ENCODE measurements around the gene MMP21.

- no peak for TF ChIP-seq CTCF (IDR thresholded peaks at IDR 0.05)
- TF ChIP-seq POLR2A (IDR thresholded peaks at IDR 0.05) = no peak
Observed at GRCh38 chr10:125811251-125811650, 35.6 kb upstream of the MMP21 start.
